Fibroblast of lung (primary cell): ENCODE results near the gene AMMECR1. TPM values are rescaled to one million over a fixed set of nuclear protein-coding genes. Genes with fewer than 3 reads are reported as not detected.
"Not testable (repeated sequence)": the region's sequence is repeated elsewhere in the genome, so short reads cannot be mapped to it uniquely, and the experiment has no call there.

Source experiments
- DNase-seq, 2 donors: peaks; one replicate each; pipeline versions ENCODE4 v3.0.0 to v3.0.0-alpha.2; 2010; ENCODE audit warnings: low read depth in 2 of 2
- H2AFZ ChIP-seq: 2 replicates; pipeline ENCODE4 v1.5.1; 2012; ENCODE audit warnings: low read length, control low read depth, inconsistent platforms
- H3K27ac ChIP-seq: 2 replicates; pipeline ENCODE4 v1.5.1; 2011; ENCODE audit warnings: low read length, control low read depth; ENCODE audit not compliant: insufficient read depth
- H3K27me3 ChIP-seq: 2 replicates; pipeline ENCODE4 v1.5.1; 2011; ENCODE audit warnings: mild to moderate bottlenecking, low read length; ENCODE audit not compliant: control insufficient read depth, insufficient read depth
- H3K36me3 ChIP-seq: 2 replicates; pipeline ENCODE4 v1.5.1; 2011; ENCODE audit warnings: low read length; ENCODE audit not compliant: control insufficient read depth, insufficient read depth
- H3K4me1 ChIP-seq: 2 replicates; pipeline ENCODE4 v1.5.1; 2011; ENCODE audit warnings: low read length; ENCODE audit not compliant: control insufficient read depth, insufficient read depth; ENCODE audit errors: extremely low read depth
- H3K4me2 ChIP-seq: 2 replicates; pipeline ENCODE4 v1.5.1; 2011; ENCODE audit warnings: low read length, control low read depth; ENCODE audit not compliant: insufficient read depth; ENCODE audit errors: extremely low read depth
- H3K4me3 ChIP-seq, 4 experiments: fragments of 200-600 bp in 1 of 4; sonication (generic) in 1 of 4; replicated peaks in 1 of 4; 2 replicates each; pipeline ENCODE4 v1.5.1; 2011 to 2016; ENCODE audit warnings: low read length in 4 of 4, low read depth in 3 of 4, mild to moderate bottlenecking in 3 of 4, control low read depth in 2 of 4, inconsistent platforms in 1 of 4, mixed read lengths in 1 of 4; ENCODE audit not compliant: insufficient read depth in 1 of 4; ENCODE audit errors: control extremely low read depth in 1 of 4
- H3K79me2 ChIP-seq: 2 replicates; pipeline ENCODE4 v1.5.1; 2012; ENCODE audit warnings: mild to moderate bottlenecking, low read length, inconsistent platforms; ENCODE audit not compliant: control insufficient read depth, insufficient read depth
- H3K9ac ChIP-seq: 2 replicates; pipeline ENCODE4 v1.5.1; 2011; ENCODE audit warnings: mild to moderate bottlenecking, low read length, control low read depth; ENCODE audit not compliant: insufficient read depth
- H3K9me3 ChIP-seq: 2 replicates; pipeline ENCODE4 v1.5.1; 2012; ENCODE audit warnings: low read depth, low read length; ENCODE audit not compliant: control insufficient read depth, insufficient read depth
- H4K20me1 ChIP-seq: 2 replicates; pipeline ENCODE4 v1.5.1; 2011; ENCODE audit warnings: low read length; ENCODE audit not compliant: control insufficient read depth, insufficient read depth; ENCODE audit errors: extremely low read depth
- EZH2 ChIP-seq: IDR thresholded peaks from 2 replicates; pipeline ENCODE4 v1.5.1; 2012; ENCODE audit warnings: low read length, control low read depth, mild to moderate bottlenecking; ENCODE audit errors: missing control alignments
- polyA plus RNA-seq, 2 donors: library from polyadenylated mRNA; depleted of rRNA in 1 of 2; stranded (reverse) in 1 of 2; unstranded in 1 of 2; fragments of >200 nt; gene quantifications; 2 replicates each; pipeline ENCODE4 v1.2.1, GENCODE V29; 2011 to 2012; ENCODE audit warnings: missing spikeins in 1 of 2
- total RNA-seq: library from RNA; depleted of rRNA; stranded (reverse); fragments of >200 nt; gene quantifications from 2 replicates; pipeline ENCODE4 v1.2.1, GENCODE V29; 2014
- TF ChIP-seq, protein P1 (sequence below), 2 donors: IDR thresholded peaks in 1 of 2; conservative IDR thresholded peaks in 1 of 2; 1 replicate in 1 of 2; 2 replicates in 1 of 2; pipeline ENCODE4 v1.5.1; 2011 to 2012; ENCODE audit warnings: low read length in 2 of 2, control low read depth in 1 of 2, inconsistent platforms in 1 of 2, low read depth in 1 of 2, mild to moderate bottlenecking in 1 of 2

Gene AMMECR1
- total and polyA plus RNA-seq, 2 donors (not counting 1 experiment from before 2014, with no cell fraction given), result 7.6 to 9.2 TPM

DNA sequence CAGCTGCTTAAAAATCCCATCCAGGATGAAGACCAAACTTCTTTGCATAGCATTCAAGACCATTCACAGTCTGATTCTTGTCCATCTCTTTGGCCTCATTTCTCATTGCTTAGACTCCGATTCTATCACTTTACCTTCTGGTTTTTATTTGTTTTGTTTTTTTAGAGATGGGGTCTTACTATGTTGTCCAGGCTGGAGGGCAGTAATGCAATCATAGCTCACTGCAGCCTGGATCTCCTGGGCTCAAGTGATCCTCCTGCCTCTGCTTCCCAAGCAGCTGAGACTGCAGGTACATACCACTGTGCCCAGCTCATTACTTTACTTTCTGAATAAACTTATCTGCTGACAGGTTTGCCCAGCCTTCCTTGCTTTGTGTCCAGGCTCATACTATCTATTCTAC, 162.1 kb downstream of the AMMECR1 start:
- TF ChIP-seq, protein P1, sequence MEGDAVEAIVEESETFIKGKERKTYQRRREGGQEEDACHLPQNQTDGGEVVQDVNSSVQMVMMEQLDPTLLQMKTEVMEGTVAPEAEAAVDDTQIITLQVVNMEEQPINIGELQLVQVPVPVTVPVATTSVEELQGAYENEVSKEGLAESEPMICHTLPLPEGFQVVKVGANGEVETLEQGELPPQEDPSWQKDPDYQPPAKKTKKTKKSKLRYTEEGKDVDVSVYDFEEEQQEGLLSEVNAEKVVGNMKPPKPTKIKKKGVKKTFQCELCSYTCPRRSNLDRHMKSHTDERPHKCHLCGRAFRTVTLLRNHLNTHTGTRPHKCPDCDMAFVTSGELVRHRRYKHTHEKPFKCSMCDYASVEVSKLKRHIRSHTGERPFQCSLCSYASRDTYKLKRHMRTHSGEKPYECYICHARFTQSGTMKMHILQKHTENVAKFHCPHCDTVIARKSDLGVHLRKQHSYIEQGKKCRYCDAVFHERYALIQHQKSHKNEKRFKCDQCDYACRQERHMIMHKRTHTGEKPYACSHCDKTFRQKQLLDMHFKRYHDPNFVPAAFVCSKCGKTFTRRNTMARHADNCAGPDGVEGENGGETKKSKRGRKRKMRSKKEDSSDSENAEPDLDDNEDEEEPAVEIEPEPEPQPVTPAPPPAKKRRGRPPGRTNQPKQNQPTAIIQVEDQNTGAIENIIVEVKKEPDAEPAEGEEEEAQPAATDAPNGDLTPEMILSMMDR (conservative IDR thresholded peaks at IDR 0.05 in 1 of 2, IDR thresholded peaks at IDR 0.05 in 1 of 2; ENCODE audit: low read depth in 1 of 2, low read length in 2 of 2), result no peak
- TF ChIP-seq EZH2, result no peak
- Histone ChIP-seq H3K27ac (no peak overlapping the region), H3K36me3 (no peaks in the 10 kb centered on the region), H4K20me1 (no peaks in the 10 kb centered on the region), H3K27me3 (no peaks in the 10 kb centered on the region), H3K9ac (no peak overlapping the region), H2AFZ (no peak overlapping the region), H3K4me2 (no peak overlapping the region), H3K9me3 (no peaks in the 10 kb centered on the region), H3K79me2 (no peaks in the 10 kb centered on the region), H3K4me1 (no peaks in the 10 kb centered on the region), H3K4me3 (no peak overlapping the region)
- no peak for DNase-seq

DNA sequence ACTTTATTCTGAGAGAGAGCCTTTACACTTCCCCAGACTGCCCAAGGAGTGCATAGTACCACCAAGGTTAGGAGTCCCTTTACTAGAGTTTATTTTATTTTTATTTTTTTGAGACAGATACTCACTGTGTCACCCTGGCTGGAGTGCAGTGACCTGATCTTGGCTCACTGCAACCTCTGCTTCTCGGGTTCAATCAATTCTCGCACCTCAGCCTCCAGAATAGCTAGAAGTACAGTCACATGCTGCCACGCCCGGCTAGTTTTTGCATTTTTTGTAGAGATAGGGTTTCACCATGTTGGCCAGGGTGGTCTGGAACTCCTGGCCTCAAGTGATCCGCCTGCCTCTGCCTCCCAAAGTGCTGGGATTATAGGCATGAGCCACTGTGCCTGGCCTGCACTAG, 163.6 kb downstream of the AMMECR1 start:
- not testable (repeated sequence) for H3K4me2 ChIP-seq, H3K27ac ChIP-seq, H3K9me3 ChIP-seq, DNase-seq, H3K36me3 ChIP-seq, H2AFZ ChIP-seq, H3K27me3 ChIP-seq, H3K4me1 ChIP-seq, H3K9ac ChIP-seq, H4K20me1 ChIP-seq, H3K4me3 ChIP-seq, H3K79me2 ChIP-seq

DNA sequence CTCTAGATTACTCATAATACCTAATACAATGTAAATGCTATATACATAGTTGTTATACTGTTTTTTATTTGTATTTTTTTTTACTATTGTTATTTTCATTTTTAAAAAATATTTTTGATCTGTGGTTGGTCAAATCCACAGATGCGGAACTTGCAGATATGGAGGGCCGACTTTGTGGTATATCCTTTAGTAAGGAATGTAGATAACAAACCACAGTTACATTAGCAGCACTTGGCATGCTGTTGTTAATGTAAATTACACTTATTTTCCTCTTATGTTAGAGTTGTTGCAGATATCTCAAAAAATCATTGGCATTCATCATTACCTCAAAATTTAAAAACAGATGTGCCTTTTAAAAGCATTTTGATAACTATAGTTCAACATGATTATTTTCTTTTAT, 164.0 kb downstream of the AMMECR1 start:
- H3K27me3 ChIP-seq, result no peaks in the 10 kb centered on the region
- TF ChIP-seq, protein P1 (conservative IDR thresholded peaks at IDR 0.05 in 1 of 2, IDR thresholded peaks at IDR 0.05 in 1 of 2; ENCODE audit: low read depth in 1 of 2, low read length in 2 of 2), result no peak
- no peak for TF ChIP-seq EZH2
- no peak overlapping the region for H3K9ac ChIP-seq
- H4K20me1 ChIP-seq, result no peaks in the 10 kb centered on the region
- no peak overlapping the region for H3K4me2 ChIP-seq
- no peak overlapping the region for H2AFZ ChIP-seq
- no peaks in the 10 kb centered on the region for H3K36me3 ChIP-seq
- H3K9me3 ChIP-seq, result no peaks in the 10 kb centered on the region
- H3K27ac ChIP-seq, result no peak overlapping the region
- H3K79me2 ChIP-seq, result no peaks in the 10 kb centered on the region
- no peaks in the 10 kb centered on the region for H3K4me1 ChIP-seq
- DNase-seq, result no peak
- no peak overlapping the region for H3K4me3 ChIP-seq
